GM21390 (cell line): Measurements from ENCODE around the gene TRMT2A.

ENCODE experiments used
- ATAC-seq: cut with Tn5 transposase; IDR thresholded peaks from one replicate; pipeline ENCODE4 v1.9.1; 2021; ENCODE audit not compliant: unreplicated experiment

Gene TRMT2A

DNA sequence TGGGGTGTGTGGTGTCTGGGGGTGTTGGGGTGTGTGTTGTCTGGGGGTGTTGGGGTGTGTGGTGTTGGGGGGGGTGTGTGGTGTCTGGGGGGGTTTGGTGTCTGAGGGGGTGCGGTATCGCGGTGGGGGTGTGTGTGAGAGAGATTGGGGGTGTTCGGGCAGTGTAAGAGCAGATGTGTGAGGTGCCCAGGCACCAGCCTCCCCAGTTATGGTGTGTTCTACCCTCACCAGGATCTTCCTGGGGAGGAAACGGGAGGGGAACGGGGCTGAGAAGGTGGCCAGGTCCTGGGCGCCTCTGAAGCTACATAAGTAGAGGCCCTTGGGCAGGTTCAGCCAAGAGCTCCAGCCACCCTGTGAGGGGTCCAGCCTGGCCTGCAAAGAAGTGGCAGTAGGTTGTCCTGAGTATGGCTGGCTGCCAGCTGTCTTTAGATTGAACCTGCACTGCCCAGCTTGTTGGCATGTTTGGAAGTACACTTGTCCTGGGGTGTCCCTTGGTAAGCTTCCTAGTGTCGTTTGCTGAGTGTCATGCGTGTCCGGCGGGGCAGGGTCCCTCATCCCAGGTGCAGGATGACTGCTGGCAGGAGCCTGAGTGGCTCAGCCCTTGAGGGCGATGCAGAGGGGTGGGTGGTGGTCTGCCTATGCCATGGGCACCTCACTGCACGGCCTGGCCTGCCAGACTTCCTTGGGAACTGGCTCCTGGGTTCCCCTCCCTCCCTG, 6.5 kb upstream of the TRMT2A start:
- no peak for ATAC-seq

GRCh38 chr22:20121856-20122415, 4.9 kb upstream of the TRMT2A start:
- no peak for ATAC-seq

DNA sequence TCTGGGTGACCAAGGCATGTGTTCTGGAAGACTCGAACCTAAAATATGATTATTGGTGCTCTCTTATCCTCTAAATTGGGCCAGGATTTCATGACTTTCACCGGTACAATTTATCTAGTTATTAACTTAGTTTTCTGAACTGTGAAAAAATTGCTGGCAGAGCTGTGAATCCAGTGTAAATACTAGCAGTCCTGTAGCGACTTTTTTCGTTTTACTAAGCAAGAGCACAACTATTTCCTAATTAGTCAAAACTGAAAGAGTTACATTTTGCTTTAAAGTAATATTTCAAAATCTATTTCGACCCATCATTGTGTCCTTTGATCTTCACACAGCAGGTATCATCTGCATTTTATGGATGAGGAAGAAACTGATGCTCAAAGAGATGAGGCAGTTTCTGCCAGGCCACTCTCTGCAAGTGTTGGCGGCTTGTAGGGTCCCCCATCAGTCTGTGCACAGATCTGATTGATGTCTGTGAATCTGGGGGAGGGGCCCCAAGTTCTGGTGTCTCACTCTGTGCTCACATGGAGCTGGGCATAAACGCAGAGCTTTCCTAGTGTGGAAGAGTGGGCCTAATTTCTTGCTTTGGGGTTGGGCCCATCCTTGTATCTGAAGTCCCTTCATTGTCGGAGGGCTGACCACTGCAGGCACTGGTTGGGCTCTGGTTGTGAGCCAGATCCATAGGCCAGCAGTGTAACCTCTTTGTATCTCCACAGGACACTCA, 1.4 kb upstream of the TRMT2A start:
- no peak for ATAC-seq

- ATAC-seq: peak; percentile 24
These were observed 740 bp upstream of the TRMT2A start for GRCh38 chr22:20117633-20118299.

GRCh38 chr22:20116376-20116950, 563 bp downstream of the TRMT2A start:
- ATAC-seq: no peak

DNA sequence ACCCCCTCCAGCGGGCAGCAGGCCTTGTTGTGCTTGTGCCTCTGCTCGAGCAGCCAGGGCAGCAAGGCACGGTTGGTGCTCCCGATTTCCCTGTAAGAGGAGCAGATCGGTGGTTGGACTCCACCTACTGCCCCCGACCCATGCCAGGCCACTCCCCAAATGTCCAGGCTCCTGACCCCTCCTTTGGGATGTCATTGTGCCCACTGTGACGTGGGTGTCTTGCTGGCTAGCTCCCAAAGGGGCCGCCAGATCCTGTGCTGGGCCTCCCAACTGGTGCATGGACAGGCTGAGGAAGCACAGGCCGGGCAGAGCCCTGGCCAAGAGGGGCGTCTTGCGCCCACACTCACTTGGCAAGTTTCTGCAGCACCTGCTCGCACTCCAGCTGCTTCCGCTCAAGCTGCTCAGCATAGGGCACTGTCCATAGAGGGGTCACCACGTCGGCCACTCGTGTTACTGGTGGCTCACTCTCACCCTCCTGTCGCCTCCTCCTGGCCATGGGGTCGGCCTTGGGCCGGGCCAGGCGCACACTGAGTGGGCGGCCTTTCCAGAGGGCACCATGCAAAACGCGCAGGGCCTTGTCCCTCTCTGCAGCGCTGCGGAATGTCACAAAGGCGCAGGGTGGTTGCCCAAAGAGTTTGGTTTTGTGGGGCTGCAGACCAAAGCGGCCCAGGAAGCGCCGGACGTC, 1.2 kb downstream of the TRMT2A start, which contains the start of gene RANBP1:
Gene RANBP1, plus strand, starts transcription at position 414 of the 685 bp plus-strand sequence. Its CDS starts 81 bp downstream, at position 495.
- ATAC-seq: no peak

- ATAC-seq: no peak
These were observed 2.2 kb downstream of the TRMT2A start for GRCh38 chr22:20114506-20115475.

GRCh38 chr22:20113551-20114310, 3.3 kb downstream of the TRMT2A start:
- no peak for ATAC-seq

DNA sequence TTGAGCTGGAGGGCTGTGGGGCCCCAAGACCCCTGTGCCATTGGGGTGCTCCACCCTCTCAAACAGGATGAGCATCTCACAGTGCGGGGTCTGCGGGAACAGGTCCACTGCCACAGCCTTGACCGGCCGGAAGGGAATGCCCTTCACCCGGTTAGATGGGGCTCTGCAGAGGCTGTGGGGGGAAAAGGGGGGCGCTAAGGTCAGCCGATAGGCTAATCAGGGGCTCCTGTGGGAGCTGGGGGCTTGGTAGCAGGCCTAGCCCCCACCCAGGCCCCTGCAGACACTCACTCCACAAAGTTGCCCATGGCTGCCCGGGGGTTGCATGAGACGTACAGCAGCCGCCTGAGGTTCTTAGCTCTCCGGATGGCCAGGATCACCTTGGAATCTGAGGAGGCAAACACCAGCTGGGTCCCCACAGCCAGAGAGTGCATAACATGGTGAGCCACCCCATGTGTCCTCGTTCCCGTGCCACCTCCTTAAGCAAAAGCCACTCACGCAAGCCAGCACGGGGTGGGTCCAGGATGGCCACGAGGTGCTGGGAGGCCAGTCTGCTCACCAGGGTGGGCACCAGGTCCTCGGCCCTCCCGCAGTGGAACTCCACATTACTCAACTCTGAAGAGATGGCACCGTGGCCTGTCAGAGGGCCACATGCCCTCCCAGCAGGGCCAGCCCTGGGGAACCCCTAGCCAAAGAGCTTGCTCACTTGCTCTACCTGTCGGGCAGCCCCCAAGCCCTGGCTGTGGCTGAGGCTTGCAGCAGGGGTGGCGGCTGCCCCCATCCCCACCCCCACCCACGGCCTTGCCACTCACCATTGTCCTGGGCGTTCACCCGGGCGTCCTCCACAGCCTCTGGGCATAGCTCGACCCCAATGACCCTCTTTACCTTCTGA, 4.2 kb downstream of the TRMT2A start:
- no peak for ATAC-seq

DNA sequence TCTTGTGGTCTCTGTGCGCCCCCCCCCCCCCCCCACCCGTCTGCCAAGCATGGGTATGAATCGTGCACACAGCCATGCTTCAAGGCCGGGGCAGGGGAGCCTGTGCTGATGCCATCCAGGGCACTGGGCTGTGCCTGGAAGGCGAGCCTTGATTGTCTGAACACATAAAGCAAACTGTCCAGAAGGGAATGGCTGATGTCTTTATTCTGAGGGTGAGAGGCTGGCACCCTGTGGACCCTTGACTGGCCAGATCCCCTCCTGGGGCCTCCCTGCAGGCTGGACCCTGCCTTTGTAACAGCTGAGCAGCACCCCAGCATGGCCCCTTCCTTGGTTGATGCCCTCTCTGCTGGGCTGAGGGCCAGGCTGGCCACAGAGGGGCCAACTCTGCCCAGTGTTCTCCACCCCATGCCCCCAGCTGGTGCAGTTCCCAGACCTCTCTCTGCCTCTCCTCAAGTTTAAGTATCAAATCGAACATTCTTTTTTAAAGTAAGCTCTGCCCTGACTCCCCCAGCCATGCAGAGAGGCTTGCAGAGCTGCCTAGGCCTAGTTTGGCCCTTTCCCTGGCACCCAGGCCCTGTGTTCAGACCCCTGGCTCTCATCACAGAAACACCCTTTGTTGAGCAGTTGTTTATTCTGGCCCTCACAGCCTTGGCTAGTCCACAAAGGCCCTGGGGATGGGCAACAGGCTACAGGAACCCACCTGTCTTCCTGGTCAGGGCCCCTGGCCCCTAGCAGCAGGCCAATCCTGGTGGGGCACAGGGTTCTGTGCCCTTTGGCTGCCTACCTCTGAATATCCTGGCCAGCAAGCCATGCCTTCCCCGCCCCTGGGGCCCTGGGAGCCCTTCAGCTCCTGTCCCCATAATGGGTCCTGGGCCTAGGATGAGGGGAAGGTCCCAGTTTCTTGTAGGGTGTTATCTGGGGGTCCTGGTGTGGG, 5.1 kb downstream of the TRMT2A start:
- ATAC-seq: no peak

GRCh38 chr22:20111045-20111688, 5.9 kb downstream of the TRMT2A start:
- ATAC-seq: no peak

DNA sequence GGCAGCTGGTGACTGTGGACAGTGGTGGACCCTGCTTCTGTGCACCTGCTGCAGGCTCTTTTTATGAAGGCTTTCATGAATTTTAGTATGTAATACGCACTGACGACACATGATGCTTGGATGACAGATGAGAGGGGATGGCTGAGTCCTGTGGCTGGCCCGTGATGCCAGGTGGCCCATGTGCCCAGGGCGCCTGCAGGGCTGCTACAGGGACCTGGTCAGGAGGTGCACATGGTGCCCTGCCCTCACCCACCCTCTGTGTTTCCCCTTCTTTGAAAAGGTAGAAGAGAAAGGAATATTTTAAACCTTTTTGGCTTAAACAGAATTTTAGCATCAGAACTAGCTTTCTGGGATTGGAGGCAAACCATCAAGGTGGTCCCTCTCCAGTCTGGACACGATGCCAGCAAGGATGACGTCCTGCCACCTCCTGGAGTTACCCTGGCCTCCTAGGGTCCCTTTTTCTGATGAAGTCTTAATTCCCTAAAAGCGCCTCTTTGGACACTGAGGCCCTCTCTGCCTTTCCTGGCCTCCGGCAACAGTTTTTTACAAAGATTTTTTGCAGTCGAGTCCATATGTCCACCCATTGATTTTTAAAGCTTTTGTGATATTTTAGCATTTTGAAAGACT, 6.6 kb downstream of the TRMT2A start:
- no peak for ATAC-seq

- no peak for ATAC-seq
These were observed 7.3 kb downstream of the TRMT2A start for GRCh38 chr22:20109411-20110358.

DNA sequence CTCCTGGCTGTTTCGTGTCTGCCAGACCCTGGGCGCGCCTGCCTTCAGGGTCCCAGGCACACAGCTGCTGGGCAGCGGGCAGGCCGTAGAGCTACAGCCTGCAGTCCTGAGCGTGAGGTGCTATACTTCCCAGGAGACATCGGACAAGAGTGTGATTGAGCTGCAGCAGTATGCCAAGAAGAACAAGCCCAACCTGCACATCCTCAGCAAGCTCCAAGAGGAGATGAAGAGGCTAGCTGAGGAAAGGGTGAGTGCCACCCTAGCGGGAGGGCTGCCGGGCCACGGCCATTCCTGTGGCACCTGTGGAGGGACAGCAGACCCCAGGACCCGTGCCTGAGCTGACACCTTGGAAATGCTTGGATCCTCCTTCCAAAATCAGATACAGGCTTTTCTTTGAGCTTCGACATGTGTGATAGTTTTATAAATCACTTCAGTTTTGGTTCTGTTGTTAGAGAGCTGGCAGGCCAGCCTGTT, 8.2 kb downstream of the TRMT2A start:
- ATAC-seq: no peak
